NCI-H2107 treated with DMSO at 0.1 percent for 48 hours (cell line): Measurements from ENCODE around the gene DEXI.
"Not testable (repeated sequence)": the region's sequence is repeated elsewhere in the genome, so short reads cannot be mapped to it uniquely, and the experiment has no call there.

Experiments used
- DNase-seq: peaks from one replicate; lab custom pipeline; 2025; ENCODE audit not compliant: unreplicated experiment; lab: John Stamatoyannopoulos, UW

Gene DEXI

DNA sequence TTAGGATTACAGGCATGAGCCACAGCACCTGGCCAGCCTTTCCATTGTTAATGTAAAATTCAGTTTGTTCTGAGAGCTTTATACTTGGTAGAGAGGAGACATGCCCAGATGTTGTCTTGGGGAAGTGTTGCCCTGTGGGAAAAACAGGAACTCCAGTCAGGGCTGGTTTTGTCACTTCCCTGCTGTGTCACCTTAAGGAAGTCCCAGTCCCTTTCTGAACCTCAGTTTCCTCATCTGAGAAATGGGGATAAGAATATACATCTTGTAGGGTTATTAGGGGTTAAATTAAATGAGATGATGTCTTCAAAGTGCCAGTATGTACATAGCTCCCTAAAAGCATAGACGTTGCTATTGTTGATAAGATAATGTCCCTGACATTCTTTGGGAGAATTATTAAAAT is 27.3 kb upstream of the DEXI start:
- no peak for DNase-seq

DNA sequence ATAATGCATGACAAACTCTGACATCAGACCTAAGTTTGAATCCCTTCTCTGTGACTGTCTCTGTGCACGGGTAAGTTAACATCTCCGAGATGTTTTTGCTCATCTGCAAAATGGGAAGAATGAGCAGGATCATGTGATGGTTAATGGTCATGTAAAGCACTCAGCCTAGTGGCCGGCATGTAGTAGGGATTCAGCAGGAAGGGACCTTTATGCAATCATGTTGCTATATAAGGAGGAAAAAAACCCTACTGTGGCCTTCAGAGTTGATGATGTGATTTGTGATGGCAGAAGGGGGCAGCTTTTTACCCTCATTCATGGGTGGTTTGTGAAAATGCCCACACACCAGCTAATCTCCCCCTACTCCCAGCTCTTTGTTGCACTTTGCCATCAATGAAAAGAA is 26.2 kb upstream of the DEXI start:
- no peak for DNase-seq

DNA sequence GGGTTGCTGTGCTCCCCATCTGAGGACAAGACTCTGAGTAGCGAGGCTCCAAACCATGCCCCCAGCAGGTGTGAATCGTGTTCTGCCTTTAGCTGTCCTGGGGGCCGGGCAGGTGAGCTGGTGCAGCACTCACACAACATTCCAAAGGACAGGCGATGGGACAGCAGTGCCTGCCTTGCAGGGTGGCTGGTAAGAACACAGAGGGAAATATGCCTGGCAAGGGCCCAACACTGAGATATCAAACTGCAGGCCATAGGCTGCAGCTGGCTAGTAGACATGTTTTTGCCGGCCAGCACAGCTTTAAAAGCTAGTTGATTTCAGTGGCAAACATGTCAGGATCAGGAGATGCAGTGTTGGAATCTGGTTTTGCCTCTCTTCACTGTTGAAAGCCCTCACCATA is 25.7 kb upstream of the DEXI start:
- DNase-seq: no peak

DNA sequence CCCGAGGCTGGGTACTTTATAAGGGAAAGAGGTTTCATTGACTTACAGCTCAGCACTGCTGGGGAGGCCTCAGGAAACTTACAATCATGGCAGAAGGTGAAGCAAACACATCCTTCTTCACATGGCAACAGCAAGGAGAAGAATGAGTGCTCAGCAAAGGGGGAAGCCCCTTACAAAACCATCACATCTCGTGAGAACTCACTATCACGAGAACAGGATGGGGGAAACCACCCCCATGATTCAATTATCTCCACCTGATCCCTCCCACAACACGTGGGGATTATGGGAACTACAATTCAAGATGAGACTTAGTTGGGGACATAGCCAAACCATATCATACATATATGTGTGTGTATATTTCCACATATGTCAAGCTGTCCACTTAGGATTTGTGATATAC is 24.3 kb upstream of the DEXI start:
- not testable (repeated sequence) for DNase-seq

DNA sequence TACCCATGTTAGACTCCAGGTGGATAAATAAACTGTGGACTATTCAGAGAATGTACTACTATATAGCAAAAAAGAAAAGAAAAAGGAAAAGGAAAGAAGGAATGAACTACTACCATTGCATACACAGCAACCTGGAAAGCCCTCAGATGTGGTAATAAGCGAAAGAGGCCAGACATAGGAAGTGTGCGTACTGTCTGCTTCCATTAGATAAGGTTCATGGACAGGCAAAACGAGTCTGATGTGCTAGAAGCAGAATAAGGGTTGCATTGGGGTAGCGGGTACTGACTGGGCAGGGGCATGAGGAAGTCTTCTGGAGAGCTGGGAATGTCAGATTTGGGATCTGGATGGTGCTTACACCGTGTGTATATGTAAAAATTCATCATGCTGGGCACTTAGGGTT is 23.9 kb upstream of the DEXI start:
- no peak for DNase-seq

DNA sequence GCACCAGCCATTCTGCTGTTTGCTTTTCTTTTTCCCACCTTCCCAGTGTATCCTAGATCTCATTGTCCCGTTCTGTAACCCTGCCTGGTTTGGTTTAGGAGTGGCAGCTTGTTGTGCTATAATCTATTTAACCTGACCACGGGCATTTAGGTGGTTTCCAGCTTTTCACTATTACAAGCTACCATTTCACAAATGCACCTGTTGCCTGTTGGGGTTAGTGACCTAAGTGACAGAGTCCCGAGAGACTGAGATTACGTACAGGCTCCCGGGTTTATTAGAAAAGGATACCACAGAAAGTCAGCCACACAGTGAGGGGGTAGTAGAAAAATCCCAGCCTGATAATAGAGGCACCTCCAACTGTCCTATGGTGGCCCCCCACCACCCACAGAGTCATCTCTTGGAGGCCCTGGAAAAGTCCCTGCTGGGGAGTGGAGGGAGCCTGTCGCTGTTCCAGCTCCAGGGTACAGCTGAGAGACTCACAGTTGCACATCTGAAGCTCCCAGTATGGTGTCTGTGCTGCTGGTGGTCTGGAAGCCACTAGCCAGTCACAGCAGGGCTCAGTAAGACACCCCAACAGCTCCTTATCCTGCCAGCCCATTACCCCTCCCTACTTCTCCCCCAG is 23.3 kb upstream of the DEXI start:
- DNase-seq: peak; percentile 93

DNA sequence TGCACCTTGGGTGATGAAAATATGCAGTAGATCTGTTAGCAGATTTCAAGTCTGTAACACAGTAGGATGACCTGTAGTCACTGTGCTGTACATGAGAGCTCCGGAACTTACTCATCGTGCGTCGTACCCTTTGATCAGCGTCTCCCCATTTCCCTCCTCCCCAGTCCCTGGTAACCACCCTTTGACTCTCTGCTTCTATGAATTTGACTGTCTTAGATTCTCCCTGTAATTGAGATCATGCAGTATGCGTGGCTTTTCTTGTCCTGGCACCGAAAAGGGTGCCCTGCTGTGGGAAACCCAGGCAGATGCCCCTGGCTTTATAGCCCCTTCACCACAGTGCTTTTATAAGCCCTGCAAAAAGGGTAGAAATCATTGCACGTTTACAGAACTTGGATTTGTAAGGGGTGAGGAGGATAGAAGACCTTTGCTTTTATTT is 22.6 kb upstream of the DEXI start:
- DNase-seq: peak; percentile 60

DNA sequence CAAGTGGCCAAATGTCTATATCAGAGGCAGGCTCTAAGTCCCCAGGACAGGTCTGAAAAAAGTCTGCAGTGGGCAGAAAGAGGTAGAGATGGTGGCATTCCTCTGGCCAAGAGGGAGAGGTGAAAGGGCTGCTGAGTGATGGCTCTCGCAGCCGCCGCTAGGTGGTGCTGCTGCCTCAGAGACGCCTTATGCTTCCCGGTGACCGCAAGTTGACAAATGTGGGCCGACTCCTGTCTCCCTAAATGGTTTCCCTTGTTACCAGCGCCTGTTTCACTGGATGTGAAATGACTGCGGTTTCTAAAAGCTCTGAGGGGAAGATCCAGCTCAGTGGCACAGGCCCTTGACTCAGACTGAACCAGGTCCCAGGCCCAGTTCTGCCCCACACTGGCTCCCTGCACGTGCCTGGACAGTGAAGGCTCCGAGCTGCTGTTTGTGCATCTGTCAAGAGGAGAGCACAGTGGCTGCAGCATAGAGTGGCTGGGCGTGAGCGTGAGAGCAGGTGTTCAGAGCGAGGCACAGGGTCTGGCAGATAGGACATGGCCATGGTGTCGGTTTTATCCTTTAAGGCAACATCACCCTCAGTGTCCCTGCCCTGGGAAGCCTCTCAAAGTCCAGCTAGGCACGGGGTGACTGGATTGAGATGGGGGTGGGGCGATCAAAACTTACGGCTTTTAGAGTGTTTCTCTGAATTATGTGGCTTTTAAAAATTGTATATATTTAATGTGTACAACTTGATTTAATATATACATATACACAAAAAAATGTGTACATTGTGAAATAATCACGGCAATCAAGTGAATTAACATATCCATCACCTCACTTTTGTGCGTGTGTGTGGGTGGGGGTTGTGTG is 22.0 kb upstream of the DEXI start:
- DNase-seq: peak; percentile 86

DNA sequence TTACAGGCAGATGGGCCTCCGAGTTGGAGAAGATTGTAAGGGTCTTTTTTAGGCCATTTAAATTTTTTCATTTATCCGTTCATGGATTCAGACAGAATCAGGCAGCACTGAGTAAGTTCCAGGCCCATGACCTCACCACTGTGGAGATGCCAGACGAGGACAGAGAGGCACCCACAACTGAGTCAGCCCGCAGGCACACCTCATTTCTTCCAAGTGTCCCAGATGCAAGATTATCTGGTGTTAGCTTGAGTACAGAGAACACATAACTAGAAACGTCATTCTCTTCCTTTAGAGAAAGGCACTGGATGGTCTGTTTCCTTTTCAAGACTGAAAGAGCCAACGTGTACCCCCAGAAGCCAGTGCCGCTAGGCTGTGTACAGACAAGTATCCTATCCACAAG is 19.0 kb upstream of the DEXI start:
- DNase-seq: no peak

DNA sequence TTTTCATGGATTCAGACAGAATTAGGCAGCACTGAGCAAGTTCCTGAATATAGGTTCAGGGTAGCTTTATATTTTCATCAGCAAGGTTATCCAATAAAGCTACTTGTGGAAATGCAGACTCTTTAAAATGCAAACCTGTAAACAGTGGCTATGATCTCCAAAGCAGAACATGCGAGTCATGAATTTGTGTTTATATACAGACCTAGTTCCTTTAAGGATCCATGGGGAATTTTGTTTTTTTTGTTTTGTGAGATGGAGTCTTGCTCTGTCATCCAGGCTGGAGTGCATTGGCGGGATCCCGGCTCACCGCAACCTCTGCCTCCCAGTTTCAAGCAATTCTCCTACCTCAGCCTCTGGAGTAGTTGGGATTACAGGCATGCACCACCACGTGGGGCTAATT is 16.9 kb upstream of the DEXI start:
- no peak for DNase-seq

DNA sequence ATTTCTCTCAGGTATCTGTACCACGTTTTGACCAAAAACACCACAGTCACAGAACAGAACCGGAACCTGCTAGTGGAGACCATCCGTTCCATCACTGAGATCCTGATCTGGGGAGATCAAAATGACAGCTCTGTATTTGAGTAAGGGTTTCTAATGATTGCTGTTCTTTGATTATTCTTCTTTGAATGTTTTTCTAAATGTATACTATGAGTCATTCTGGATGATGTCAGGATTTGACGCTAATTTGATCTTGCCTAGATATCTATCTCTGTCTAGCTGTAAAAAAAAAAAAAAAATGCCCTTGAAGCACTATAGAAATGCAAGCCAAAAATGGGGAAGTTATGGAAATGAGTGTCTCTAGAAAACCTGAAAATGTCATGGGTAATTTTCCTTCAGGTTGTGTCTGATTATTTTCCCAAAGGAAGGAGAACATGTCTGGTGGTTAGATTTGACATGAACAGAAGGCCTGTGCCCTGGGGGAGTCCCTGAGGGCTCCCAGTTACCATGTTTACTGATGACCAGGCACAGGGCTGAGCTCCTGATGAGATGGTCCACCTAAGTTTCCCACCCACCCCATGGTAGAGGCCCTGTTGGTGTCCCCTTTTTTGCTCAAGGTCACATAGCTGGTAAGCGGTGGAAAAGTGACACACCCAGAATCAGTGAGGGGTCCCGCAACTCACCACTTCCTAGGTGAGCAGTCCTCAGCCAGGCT is 15.7 kb upstream of the DEXI start:
- DNase-seq: no peak

DNA sequence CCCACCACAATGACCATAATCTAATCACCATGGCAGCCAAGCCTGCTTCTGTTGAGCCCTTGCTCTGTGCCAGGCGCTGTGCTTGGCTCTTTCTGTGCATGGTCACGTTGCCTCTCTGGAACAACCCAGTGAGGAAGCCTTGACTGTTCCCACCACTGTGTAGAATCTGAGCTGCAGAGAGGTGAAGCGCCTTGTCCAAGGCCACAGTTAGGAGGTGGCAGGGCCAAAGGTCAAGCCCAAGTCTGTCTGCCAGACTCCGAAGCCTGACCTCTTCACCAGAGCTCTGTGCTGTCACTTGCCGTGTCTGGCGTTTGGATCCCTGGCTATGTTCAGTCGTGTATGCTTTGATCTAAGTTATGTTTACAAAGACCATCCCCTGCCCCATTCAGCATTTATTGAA is 12.6 kb upstream of the DEXI start:
- DNase-seq: no peak

DNA sequence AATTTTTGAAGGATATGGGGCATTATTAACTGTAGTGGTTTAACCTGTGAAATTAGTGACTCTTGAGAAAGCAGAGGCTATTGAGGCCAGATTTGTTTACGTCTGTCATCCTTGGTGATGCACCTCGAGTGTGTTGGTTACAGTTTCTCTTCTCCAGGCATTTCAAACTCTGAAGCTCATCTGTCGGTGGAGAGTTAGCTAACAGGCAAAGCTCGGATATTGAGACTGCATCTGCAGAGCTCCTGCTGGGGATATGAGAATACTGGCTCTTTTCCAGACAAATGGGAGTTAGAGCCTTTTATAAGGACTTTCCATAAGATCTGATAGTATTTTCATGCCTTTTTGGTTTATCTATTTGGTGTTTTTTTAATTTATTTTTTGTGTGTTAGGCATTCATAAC is 8.8 kb upstream of the DEXI start:
- DNase-seq: peak; percentile 20

DNA sequence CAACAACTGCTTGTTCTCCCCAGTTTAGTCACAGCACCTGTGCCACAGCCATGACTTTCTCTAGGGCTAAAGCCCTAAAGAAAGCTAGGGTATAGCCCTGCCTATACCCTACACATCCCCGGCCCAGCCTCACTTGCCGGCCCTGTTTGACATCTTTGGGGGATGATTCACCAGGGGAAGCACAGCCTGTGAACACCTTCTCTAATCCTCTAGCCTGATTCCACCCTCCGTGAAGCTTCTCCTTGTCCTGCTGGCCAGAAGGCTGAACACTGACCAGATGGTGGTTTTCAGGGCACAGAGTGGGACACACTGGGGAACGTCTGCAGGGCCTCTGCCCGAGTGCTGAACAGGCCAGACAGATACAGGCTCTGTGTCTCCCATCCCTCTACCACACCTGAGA is 8.1 kb upstream of the DEXI start:
- DNase-seq: no peak

DNA sequence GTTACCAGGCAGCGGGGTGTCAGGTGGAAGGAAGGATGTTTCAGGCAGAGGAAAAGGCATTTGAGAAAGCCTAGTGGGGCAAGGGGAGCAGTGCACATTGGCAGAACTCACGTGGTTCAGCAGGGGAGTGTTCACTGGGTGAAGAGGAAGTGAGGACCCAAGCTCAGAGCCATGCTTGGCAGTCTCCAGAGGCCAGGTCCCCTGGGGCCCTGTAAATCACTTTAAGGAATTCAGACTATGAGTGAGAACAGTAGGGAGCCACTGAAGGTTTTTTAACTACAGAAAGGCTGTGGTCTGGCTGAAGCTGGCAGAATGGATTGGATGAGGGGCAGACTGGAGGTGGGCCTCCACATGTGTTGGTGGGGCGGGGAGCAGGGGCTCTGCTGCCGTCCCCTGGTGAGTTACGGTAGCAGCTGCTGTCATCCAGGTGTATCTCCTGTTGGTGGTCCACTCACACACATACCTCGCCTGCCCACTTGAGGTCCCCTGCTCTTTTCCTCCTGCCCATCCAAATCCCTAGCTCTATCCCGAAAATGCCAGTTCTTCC is 7.2 kb upstream of the DEXI start:
- DNase-seq: peak; percentile 44

DNA sequence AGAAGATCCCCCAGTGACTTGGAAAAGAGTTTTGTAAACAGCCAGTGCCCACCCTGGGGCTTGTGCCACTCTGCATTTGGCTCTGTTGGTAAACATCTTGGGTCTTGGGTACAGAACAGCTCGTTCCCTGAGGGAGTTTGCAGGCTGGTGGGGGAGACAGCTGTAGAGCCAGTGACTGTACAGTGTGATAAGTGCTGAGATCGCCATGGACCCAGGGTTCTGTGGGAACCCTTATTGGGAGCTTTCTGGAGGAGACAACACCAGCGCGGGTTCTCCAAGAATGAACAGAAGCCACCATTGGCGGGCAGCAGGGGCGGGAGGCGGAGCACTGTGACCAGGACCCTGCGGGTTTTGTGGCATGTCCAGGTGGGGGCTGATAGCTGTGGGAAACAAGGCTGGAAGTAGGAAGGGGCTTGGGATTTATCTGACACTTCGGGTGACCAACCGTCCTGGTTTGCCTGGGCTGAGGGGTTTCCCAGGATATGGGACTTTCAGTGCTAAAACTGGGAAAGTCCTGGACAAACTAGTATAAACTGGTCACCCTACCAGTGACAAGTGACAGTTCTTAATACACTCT is 5.0 kb upstream of the DEXI start:
- DNase-seq: no peak

DNA sequence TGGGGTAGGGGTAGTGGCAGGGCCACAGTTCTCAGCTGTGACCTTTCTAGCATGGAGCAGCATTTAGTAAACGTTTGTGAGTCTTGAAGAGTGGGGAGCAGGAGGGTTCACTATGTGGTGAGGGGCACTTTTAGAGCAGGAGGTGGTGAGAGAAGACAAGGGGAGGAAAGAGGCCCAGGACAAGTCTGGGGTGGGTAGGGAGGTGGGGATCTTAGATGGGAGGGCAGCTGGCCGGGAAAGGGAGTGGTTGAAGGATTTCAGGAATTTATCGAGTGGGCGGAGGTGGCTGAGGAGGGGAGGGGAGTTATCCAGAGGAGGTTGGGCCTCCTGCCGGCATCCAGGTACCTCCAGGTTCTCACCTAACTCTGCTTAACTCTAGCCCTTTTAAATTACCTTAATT is 4.0 kb upstream of the DEXI start:
- no peak for DNase-seq

DNA sequence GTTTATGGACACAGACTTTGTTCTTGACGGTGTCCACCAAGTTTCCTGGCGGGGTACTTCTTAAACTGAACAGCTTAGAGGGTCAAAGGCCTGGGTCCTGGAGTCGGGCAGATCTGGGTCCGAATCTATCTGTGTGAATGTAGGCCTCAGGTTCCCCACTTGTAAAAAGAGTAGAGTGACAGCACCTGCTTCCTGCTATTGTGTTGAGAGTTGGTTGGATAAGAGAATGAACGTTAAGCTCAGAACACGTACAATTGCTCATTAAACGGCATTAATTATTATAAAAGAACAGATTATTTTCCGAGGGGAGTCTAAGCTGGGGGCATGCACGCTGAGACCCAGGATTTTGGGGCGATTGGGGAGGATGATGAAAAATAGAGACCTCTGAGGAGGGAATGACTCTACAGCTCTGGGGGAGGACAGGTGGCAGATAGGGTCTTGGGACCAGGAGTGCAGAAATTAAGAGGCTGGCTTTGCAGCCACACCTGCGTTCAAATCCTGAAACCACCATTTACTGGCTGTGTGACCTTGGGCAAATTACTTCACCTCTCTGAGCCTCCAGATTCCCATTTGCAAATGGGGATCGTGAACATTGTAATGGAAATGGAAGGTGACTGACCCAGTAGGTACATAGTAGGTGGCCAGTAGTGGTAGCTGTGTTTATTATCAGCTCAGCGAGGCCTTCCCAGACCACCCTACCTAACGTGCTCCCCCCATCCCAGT is 3.0 kb upstream of the DEXI start:
- DNase-seq: peak; percentile 16

DNA sequence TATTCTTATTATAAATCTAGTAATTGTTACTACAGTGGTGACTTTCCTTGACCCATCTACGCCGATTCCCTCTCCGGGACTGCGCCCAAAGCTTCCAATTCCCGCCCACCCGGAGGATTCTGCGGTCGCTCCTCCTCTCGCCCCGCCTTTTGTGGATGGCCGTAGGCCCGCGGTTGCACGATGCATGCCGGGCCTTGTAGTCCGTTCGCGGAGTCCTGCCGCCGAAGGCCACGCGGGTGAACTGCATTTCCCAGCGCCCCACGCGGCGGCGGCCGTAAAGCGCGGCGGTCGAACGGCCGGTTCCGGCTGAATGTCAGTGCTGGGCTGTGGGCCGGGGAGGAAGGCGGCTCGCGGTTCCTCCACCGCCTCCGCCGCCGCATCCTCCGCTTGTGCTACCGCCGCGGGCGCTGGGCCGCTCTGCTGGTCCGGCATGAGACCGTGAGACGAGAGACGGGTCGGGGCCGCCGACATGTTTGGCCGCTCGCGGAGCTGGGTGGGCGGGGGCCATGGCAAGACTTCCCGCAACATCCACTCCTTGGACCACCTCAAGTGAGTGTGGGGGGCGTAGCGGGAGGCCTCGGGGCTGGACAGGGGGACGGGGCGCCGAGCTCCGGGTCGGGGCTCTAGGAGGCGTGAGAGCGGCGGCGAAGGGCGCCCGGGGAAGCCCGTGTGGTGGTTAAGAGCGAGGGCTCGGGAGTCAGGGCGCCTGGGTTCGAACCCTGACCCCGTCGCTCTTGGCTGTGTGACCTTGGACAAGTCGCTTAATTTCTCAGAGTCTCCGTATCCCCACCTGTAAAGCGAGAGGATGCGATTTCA is 2.2 kb upstream of the DEXI start, which contains the start of gene CLEC16A:
TSS of gene CLEC16A (plus strand) at position 316 of the 816 bp plus-strand sequence. CDS start at position 470, 154 bp downstream.
- DNase-seq: peak; percentile 73

DNA sequence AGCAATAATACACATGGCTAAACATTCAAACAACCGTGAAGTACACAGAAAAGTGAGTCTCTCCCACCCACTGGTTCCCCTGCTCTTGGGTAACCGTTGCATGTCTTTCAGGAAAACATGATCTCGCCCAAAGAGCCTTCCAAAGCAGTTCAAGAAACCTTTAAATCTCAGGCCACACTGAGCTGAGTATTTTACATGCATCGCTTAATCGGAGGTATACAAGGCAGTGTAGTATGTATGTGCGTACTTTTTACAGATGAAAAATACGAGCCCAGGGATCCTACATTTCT is 741 bp upstream of the DEXI start:
- DNase-seq: no peak
